SJSA1 (cell line): ENCODE data around the gene GRB7. TPM values are rescaled to one million over a fixed set of nuclear protein-coding genes. Genes with fewer than 3 reads are reported as not detected.
"Not testable (repeated sequence)": the region's sequence is repeated elsewhere in the genome, so short reads cannot be mapped to it uniquely, and the experiment has no call there.

Experiments
- DNase-seq, 2 experiments: peaks; one replicate each; pipeline ENCODE4 v3.0.0-alpha.2; 2015 to 2020; ENCODE audit warnings: low spot score in 2 of 2, low read depth in 1 of 2
- H3K27ac ChIP-seq: fragments of 250-450 bp; sonication (Bioruptor Pico); 2 replicates; pipeline ENCODE4 v1.5.1; 2020; ENCODE audit warnings: mild to moderate bottlenecking, moderate library complexity
- H3K27me3 ChIP-seq: fragments of 250-450 bp; sonication (Bioruptor Pico); replicated peaks from 2 replicates; pipeline ENCODE4 v1.5.1; 2020; ENCODE audit warnings: mild to moderate bottlenecking, moderate library complexity
- H3K36me3 ChIP-seq: fragments of 250-450 bp; sonication (Bioruptor Pico); 2 replicates; pipeline ENCODE4 v1.5.1; 2020; ENCODE audit warnings: mild to moderate bottlenecking
- H3K4me1 ChIP-seq: fragments of 250-450 bp; sonication (Bioruptor Pico); replicated peaks from 2 replicates; pipeline ENCODE4 v1.6.1; 2021; ENCODE audit warnings: mild to moderate bottlenecking
- H3K4me3 ChIP-seq: fragments of 250-450 bp; sonication (Bioruptor Pico); 2 replicates; pipeline ENCODE4 v1.5.1; 2020; ENCODE audit warnings: mild to moderate bottlenecking
- H3K9me3 ChIP-seq: fragments of 250-450 bp; sonication (Bioruptor Pico); replicated peaks from 2 replicates; pipeline ENCODE4 v1.5.1; 2020; ENCODE audit warnings: mild to moderate bottlenecking
- total RNA-seq: library from RNA; depleted of rRNA; stranded (reverse); fragments of >200 nt; shearing (Covaris generic); gene quantifications from 2 replicates; pipeline ENCODE4 v1.2.3, GENCODE V29; 2014

GRB7 gene
- total RNA-seq, 1 experiment from 2014 or later, result not detected

DNA sequence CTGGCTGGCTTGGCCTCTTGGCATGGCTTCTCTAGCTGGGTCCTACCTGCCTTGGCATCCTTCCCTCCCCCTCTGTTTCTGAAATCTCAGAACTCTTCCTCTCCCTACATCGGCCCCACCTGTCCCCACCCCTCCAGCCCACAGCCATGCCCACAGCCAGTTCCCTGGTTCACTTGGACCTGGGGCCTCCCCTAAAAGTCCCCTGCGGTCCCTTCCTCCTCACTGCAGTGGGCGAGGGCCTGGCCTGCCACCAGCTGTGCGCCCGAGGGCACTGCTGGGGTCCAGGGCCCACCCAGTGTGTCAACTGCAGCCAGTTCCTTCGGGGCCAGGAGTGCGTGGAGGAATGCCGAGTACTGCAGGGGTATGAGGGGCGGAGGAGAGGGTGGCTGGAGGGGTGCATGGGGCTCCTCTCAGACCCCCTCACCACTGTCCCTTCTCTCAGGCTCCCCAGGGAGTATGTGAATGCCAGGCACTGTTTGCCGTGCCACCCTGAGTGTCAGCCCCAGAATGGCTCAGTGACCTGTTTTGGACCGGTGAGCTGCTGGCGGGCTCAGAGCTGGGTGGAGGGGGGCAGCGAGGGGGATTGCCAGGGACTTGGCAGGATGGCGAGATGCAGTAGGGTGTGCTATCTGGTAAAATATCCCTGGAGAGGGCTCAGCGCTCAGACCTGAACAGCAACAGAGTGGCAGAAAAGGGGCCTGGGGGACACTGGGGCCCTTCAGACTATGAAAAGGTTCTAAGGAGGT lies 21.5 kb upstream of the GRB7 start:
- Histone ChIP-seq H3K27me3 (no peaks in the 10 kb centered on the region), H3K27ac (no peak overlapping the region), H3K9me3 (no peaks in the 10 kb centered on the region), H3K4me3 (no peak overlapping the region), H3K4me1 (no peaks in the 10 kb centered on the region), H3K36me3 (peaks cover 40% of the 10 kb centered on the region)
- DNase-seq, result no peak

DNA sequence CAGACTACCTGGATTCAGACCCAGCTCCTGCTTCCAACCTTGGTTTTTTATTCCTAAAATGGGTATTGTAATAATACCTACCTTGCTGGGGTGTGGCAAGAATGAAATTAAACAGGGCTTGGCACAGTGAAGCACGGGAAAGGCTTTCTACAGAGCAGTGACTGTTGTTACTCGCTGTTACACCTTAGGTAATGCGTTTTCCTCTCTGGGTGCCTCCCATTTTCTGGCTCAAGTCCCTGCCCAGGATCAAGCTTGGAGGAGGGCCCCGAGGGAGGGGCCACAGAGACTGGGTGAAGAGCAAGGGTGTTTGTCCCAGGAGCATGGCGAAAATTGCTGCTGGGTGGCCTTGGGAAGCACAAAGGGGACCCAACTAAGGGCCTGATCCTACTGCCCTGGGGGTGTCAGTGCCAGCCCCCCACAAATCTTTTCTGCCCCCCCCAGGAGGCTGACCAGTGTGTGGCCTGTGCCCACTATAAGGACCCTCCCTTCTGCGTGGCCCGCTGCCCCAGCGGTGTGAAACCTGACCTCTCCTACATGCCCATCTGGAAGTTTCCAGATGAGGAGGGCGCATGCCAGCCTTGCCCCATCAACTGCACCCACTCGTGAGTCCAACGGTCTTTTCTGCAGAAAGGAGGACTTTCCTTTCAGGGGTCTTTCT lies 20.7 kb upstream of the GRB7 start:
- no peak overlapping the region for H3K27ac ChIP-seq
- DNase-seq, result no peak
- H3K36me3 ChIP-seq, result peaks cover 34% of the 10 kb centered on the region
- no peak overlapping the region for H3K4me3 ChIP-seq
- H3K9me3 ChIP-seq, result no peaks in the 10 kb centered on the region
- no peaks in the 10 kb centered on the region for H3K4me1 ChIP-seq
- no peaks in the 10 kb centered on the region for H3K27me3 ChIP-seq

DNA sequence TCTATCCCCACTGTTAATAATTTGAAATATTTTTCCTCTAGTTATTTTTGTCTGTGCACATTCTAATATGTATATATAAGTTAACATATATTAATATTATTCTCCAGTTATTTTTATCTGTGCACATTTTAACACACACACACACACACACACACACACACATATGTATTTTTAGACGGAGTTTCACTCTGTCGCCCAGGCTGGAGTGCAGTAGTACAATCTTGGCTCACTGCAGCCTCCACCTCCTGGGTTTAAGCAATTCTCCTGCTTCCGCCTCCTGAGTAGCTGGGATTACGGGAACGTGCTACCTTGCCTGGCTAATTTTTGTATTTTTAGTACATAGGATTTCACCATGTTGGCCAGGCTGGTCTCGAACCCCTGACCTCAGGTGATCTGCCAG lies 20.1 kb upstream of the GRB7 start:
- Histone ChIP-seq H3K36me3 (peaks cover 30% of the 10 kb centered on the region), H3K4me3 (no peak overlapping the region), H3K4me1 (no peaks in the 10 kb centered on the region), H3K27ac (no peak overlapping the region), H3K27me3 (no peaks in the 10 kb centered on the region), H3K9me3 (no peaks in the 10 kb centered on the region)
- DNase-seq, result no peak

DNA sequence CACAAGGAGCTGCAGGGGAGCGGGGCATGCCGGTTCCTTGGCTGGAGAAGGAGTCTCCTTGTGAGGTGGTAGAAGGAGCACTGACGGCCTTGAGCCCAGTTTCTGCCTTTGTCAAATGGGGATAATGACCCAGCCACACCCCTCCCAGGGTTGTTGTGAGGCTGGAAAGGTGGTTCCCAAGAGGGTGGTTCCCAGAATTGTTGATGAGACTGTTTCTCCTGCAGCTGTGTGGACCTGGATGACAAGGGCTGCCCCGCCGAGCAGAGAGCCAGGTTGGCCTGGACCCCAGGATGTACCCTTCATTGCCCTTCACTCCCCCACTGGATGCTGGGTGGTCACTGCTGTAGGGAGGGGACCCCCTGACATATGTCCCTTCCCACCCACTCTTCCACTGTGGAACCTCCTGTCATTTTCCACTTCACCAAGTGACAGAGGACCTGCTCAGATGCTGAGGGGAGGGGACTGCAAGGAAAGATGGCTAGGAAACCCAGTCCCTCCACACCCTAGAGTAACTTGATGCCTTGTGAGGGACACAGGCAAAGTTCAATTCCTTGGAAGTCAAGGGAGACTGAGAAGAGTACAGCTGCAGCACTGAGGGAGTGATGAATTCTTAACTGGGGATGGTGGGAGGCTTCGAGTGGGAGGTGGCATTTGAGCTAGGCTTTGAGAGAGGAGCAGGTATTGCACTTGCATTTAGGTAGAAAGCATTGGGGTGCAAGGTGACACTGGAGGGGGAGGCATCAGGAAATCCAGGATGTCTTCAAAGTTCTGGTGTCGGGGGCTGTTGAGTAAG lies 18.0 kb upstream of the GRB7 start:
- no peaks in the 10 kb centered on the region for H3K27me3 ChIP-seq
- peaks cover 39% of the 10 kb centered on the region for H3K36me3 ChIP-seq
- no peaks in the 10 kb centered on the region for H3K9me3 ChIP-seq
- no peak overlapping the region for H3K27ac ChIP-seq
- no peak for DNase-seq
- H3K4me3 ChIP-seq, result no peak overlapping the region
- H3K4me1 ChIP-seq, result no peaks in the 10 kb centered on the region

DNA sequence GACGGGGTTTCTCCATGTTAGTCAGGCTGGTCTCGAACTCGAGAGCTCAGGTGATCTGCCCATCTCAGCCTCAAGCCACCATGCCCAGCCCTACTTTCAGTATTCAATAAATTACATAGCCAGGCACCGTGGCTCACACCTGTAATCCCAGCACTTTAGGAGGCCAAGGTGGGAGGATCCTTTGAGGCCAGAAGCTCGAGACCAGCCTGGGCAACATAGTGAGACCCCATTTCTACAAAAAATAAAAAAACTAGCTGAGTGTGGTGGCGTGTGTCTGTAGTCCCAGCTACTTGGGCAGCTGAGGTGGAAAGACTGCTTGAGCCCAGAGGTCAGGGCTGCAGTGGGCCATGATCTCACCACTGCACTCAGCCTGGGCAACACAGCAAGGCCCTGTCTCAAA lies 15.6 kb upstream of the GRB7 start:
- no peaks in the 10 kb centered on the region for H3K9me3 ChIP-seq
- no peak for DNase-seq
- no peak overlapping the region for H3K4me3 ChIP-seq
- H3K27me3 ChIP-seq, result no peaks in the 10 kb centered on the region
- no peak overlapping the region for H3K27ac ChIP-seq
- no peaks in the 10 kb centered on the region for H3K4me1 ChIP-seq
- peaks cover 36% of the 10 kb centered on the region for H3K36me3 ChIP-seq

DNA sequence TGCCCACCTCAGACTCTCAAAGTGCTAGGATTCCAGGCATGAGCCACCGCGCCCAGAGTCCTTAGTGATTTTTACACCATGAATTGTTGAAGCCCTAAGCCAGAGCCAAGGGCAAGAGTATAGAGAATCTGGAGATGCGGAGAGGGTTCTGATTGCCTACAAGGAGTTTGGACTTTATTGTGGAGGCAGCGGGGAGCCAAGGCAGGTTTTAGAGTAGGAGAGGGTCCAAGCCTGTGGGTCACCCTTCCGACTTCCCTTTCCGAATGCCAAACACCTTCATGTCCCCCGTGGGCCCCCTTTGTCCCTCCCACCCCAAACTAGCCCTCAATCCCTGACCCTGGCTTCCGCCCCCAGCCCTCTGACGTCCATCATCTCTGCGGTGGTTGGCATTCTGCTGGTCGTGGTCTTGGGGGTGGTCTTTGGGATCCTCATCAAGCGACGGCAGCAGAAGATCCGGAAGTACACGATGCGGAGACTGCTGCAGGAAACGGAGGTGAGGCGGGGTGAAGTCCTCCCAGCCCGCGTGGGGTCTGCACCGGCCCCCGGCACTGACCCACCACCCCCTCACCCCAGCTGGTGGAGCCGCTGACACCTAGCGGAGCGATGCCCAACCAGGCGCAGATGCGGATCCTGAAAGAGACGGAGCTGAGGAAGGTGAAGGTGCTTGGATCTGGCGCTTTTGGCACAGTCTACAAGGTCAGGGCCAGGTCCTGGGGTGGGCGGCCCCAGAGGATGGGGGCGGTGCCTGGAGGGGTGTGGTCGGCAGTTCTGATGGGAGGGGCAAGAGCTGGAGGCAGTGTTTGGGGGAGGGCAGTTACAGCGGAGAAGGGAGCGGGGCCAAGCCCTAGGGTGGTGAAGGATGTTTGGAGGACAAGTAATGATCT lies 14.5 kb upstream of the GRB7 start:
- H3K36me3 ChIP-seq, result peaks cover 44% of the 10 kb centered on the region
- no peak overlapping the region for H3K4me3 ChIP-seq
- H3K9me3 ChIP-seq, result no peaks in the 10 kb centered on the region
- H3K4me1 ChIP-seq, result no peaks in the 10 kb centered on the region
- no peak for DNase-seq
- H3K27me3 ChIP-seq, result no peaks in the 10 kb centered on the region
- no peak overlapping the region for H3K27ac ChIP-seq

DNA sequence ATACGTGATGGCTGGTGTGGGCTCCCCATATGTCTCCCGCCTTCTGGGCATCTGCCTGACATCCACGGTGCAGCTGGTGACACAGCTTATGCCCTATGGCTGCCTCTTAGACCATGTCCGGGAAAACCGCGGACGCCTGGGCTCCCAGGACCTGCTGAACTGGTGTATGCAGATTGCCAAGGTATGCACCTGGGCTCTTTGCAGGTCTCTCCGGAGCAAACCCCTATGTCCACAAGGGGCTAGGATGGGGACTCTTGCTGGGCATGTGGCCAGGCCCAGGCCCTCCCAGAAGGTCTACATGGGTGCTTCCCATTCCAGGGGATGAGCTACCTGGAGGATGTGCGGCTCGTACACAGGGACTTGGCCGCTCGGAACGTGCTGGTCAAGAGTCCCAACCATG lies 13.0 kb upstream of the GRB7 start:
- Histone ChIP-seq H3K27me3 (no peaks in the 10 kb centered on the region), H3K4me3 (no peak overlapping the region), H3K9me3 (no peaks in the 10 kb centered on the region), H3K4me1 (peaks cover 6% of the 10 kb centered on the region), H3K27ac (no peak overlapping the region), H3K36me3 (peaks cover 51% of the 10 kb centered on the region)
- no peak for DNase-seq

DNA sequence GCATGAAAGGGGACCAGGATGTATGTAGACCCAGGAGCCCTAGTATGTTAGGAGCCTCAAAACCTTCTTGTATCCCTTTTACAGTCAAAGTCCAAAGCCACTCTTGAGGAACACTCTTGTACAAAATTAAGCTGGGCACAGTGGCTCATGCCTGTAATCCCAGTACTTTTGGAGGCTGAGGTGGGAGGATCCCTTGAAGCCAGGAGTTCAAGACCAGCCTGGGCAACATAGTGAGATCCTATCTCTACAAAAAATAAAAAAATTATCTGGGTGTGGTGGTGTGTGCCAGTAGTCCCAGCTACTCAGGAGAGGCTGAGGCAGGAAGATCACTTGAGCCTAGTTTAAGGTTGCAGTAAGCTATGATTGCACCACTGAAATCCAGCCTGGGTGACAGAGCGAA lies 11.8 kb upstream of the GRB7 start:
- not testable (repeated sequence) for H3K4me3 ChIP-seq, H3K9me3 ChIP-seq, H3K27ac ChIP-seq, H3K27me3 ChIP-seq, H3K4me1 ChIP-seq, DNase-seq
- H3K36me3 ChIP-seq, result peaks cover 55% of the 10 kb centered on the region

DNA sequence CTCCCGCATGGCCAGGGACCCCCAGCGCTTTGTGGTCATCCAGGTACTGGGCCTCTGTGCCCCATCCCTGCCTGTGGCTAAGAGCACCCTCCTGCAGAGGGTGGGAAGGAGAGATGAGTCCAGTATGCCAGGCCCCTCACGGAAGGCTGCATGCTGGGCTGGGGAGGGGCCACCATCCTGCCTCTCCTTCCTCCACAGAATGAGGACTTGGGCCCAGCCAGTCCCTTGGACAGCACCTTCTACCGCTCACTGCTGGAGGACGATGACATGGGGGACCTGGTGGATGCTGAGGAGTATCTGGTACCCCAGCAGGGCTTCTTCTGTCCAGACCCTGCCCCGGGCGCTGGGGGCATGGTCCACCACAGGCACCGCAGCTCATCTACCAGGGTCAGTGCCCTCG lies 11.1 kb upstream of the GRB7 start:
- H3K27me3 ChIP-seq, result no peaks in the 10 kb centered on the region
- H3K27ac ChIP-seq, result no peak overlapping the region
- H3K4me3 ChIP-seq, result no peak overlapping the region
- peaks cover 55% of the 10 kb centered on the region for H3K36me3 ChIP-seq
- no peak for DNase-seq
- peaks cover 9% of the 10 kb centered on the region for H3K4me1 ChIP-seq
- no peaks in the 10 kb centered on the region for H3K9me3 ChIP-seq

DNA sequence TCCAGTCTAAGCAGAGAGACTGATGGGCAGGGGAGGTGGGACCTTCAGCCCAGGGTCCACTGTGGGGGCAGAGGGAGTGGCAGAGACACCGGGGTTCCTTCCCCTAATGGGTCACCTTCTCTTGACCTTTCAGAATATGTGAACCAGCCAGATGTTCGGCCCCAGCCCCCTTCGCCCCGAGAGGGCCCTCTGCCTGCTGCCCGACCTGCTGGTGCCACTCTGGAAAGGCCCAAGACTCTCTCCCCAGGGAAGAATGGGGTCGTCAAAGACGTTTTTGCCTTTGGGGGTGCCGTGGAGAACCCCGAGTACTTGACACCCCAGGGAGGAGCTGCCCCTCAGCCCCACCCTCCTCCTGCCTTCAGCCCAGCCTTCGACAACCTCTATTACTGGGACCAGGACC lies 10.2 kb upstream of the GRB7 start:
- Histone ChIP-seq H3K9me3 (no peaks in the 10 kb centered on the region), H3K27ac (no peak overlapping the region), H3K4me3 (no peak overlapping the region), H3K36me3 (peaks cover 55% of the 10 kb centered on the region), H3K4me1 (peaks cover 9% of the 10 kb centered on the region), H3K27me3 (no peaks in the 10 kb centered on the region)
- no peak for DNase-seq

DNA sequence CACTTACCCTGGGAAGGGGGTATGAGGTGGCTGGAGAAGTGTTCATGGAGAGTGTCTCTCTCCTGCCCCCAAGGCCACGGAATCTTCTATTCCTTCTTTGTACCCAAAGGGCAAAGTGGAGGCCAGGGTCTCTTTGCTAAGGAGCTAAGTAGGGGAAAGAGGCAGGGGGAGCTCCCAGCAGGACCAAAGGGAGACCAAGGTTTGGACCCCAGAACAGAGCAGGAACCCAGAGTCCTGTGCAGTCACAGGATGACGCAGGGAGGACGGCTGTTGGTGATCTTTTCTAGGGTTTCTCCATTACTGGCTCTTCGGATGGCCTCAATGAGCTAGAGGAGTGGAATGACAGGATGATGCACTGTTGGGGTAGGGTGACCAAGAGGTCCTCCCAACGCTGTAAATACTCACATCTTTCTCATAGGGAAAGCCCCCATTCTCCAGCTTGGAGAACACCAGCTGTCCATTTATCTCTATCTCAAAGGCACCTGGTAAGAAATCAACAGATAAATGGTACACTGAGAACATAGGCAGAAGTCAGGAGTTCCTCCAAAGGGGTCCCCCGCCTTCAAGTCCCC lies 8.4 kb upstream of the GRB7 start:
- no peak overlapping the region for H3K27ac ChIP-seq
- H3K36me3 ChIP-seq, result peaks cover 47% of the 10 kb centered on the region
- no peak for DNase-seq
- H3K9me3 ChIP-seq, result no peaks in the 10 kb centered on the region
- H3K27me3 ChIP-seq, result no peaks in the 10 kb centered on the region
- peak overlapping the region; percentile 76 for H3K4me3 ChIP-seq
- H3K4me1 ChIP-seq, result peaks cover 9% of the 10 kb centered on the region

DNA sequence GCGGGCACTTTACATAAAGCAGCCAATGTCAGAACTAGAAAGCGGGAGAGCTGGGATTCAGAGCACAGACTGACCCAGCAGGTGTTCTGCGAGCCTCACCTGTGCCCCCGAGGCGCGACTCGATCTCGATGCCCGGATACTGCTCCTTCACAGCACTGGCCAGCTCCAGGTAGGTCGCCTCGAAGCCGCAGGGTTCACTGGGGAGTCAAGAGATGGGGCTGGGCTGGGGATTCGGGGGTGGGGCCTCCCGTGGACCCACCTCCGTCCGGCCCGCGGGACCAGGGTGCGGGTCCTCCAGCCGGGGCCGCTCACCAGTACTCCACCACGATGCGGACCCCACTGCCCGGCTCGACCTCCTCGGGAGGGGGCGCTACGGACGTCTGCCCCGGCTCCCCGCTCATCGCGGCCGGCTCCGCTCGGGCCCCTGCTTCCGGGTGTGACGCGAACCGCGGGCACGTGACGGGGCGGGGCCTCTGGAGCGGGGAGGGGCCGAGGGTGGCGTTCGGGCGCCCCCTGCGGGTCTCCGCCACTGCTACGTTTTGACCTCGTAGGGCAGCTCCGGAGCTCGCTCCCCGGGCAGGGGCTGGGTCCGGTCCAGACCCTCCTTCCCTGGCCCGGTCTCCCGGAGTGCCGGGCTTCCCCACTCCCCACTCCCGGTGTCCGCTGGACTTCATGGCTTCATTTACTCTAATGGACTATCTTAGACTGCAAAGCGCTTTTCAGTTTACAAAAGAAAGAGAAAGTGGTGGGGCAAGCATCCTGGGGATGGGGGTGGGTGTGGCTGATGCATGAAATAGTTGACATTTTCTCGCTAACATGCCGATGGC lies 7.4 kb upstream of the GRB7 start, which contains the start of gene MIEN1:
TSS of gene MIEN1 (minus strand) at position 438 of the 827 bp plus-strand sequence. CDS start at position 401, 37 bp downstream.
- peak; percentile 90 to 92 for DNase-seq
- H3K9me3 ChIP-seq, result no peaks in the 10 kb centered on the region
- peaks cover 9% of the 10 kb centered on the region for H3K4me1 ChIP-seq
- peaks cover 37% of the 10 kb centered on the region for H3K36me3 ChIP-seq
- H3K27me3 ChIP-seq, result no peaks in the 10 kb centered on the region
- peak within 1 kb of the TSS; percentile 80 for H3K27ac ChIP-seq
- peak within 1 kb of the TSS; percentile 76 for H3K4me3 ChIP-seq
